Upper lobe of left lung (tissue), 6 donors: ENCODE data around the gene ARHGEF12. TPM values are rescaled to one million over a fixed set of nuclear protein-coding genes. Genes with fewer than 3 reads are reported as not detected.

ENCODE experiments used
- ATAC-seq, 2 donors: fragments of 200-7000 bp; cut with Tn5 transposase; one replicate each; pipeline ENCODE4 v1.9.1; 2022; ENCODE audit warnings: mild to moderate bottlenecking in 2 of 2, moderate library complexity in 2 of 2; ENCODE audit not compliant: low FRiP score in 2 of 2
- DNase-seq, 2 donors: peaks; one replicate each; pipeline ENCODE4 v3.0.0-alpha.2; 2019 to 2020
- H3K27ac ChIP-seq, 4 donors: fragments of 200-600 bp; sonication (generic); one replicate each; pipeline ENCODE4 v1.5.1; 2016 to 2019
- H3K27me3 ChIP-seq, 4 donors: fragments of 200-600 bp; sonication (generic); one replicate each; pipeline ENCODE4 v1.5.1; 2017 to 2019
- H3K36me3 ChIP-seq, 4 donors: fragments of 200-600 bp; sonication (generic); one replicate each; pipeline ENCODE4 v1.5.1; 2016 to 2019
- H3K4me1 ChIP-seq, 4 donors: fragments of 200-600 bp; sonication (generic); one replicate each; pipeline ENCODE4 v1.5.1; 2018 to 2019
- H3K4me3 ChIP-seq, 4 donors: fragments of 200-600 bp; sonication (generic); one replicate each; pipeline ENCODE4 v1.5.1; 2017 to 2019; ENCODE audit warnings: mild to moderate bottlenecking in 2 of 4, moderate library complexity in 1 of 4
- H3K9me3 ChIP-seq, 4 donors: fragments of 200-600 bp; sonication (generic); one replicate each; pipeline ENCODE4 v1.5.1; 2018 to 2019
- CTCF ChIP-seq, 6 experiments: fragments of 450-650 bp in 4 of 6; fragments of 200-600 bp in 2 of 6; sonication (generic) in 2 of 6; IDR thresholded peaks; one replicate each; pipeline ENCODE4 v1.5.1; 2016 to 2019; ENCODE audit warnings: antibody characterized with exemption in 6 of 6
- EP300 ChIP-seq, 4 donors: sonication (generic); formaldehyde crosslinking; IDR thresholded peaks; one replicate each; pipeline ENCODE4 v1.5.1; 2017; ENCODE audit warnings: antibody characterized with exemption in 4 of 4, control low read depth in 2 of 4
- POLR2A ChIP-seq, 4 donors: fragments of 450-650 bp; IDR thresholded peaks; one replicate each; pipeline ENCODE4 v1.5.1; 2016 to 2017; ENCODE audit warnings: antibody characterized with exemption in 4 of 4, mild to moderate bottlenecking in 2 of 4
- POLR2AphosphoS5 ChIP-seq, 2 donors: sonication (generic); formaldehyde crosslinking; IDR thresholded peaks; one replicate each; pipeline ENCODE4 v1.5.1; 2017; ENCODE audit warnings: antibody characterized with exemption in 2 of 2
- WGBS, 2 donors: methylation state at CpG; one replicate each; pipeline ENCODE4 v1.1.5; 2017 to 2018; 5-methylcytosine and 5-hydroxymethylcytosine counted together
- total RNA-seq, 6 donors: library from RNA; depleted of rRNA in 4 of 6; stranded (reverse); fragments of >200 nt in 4 of 6; gene quantifications; one replicate each; pipeline versions ENCODE4 v1.1.0 to v1.2.1, GENCODE V29; 2016 to 2021
- donor health status: DM: no; HTN: no; CAD: no; lungs with moderate emphysema.
- donor health status: DM: no; HTN: yes; CAD: no; lungs with severe emphysema.

ARHGEF12 gene
- total RNA-seq, 6 donors from 2014 or later = 90.1 to 170 (median 106) TPM

GRCh38 chr11:120516461-120517389 is 180.5 kb downstream of the ARHGEF12 start:
- no peaks in the 10 kb centered on the region for H3K9me3 ChIP-seq
- no peak overlapping the region for H3K4me3 ChIP-seq
- H3K36me3 ChIP-seq = no peaks in the 10 kb centered on the region
- WGBS, 2 donors = 36 to 43% methylated on average over 29 to 37 of the region's 39 CpGs
- peak overlapping the region; percentile 45 to 74 (median 62) for H3K27ac ChIP-seq
- ATAC-seq (no peak), DNase-seq (peak in 1 of 2 donors; percentile 83)
- peaks cover 5 to 20% (median 11%) of the 10 kb centered on the region in 4 donors for H3K4me1 ChIP-seq
- H3K27me3 ChIP-seq = peaks cover 0 to 8% (median 4%) of the 10 kb centered on the region in 4 donors
- TF ChIP-seq EP300 (IDR thresholded peaks at IDR 0.05) (no peak), POLR2A (IDR thresholded peaks at IDR 0.05) (no peak), POLR2AphosphoS5 (IDR thresholded peaks at IDR 0.05) (no peak), CTCF (IDR thresholded peaks at IDR 0.05) (no peak)

- Histone ChIP-seq H3K27ac (peak overlapping the region; percentile 45 to 74 (median 62)), H3K27me3 (peaks cover 0 to 1% (median under 1%) of the 10 kb centered on the region in 4 donors), H3K4me3 (no peak overlapping the region), H3K4me1 (peaks cover 0 to 14% (median 8%) of the 10 kb centered on the region in 4 donors), H3K36me3 (no peaks in the 10 kb centered on the region), H3K9me3 (no peaks in the 10 kb centered on the region)
- ATAC-seq (peak in 1 of 2 donors; percentile 49), DNase-seq (peak in 1 of 2 donors; percentile 58)
- TF ChIP-seq EP300 (IDR thresholded peaks at IDR 0.05) = no peak
- no peak for TF ChIP-seq POLR2A (IDR thresholded peaks at IDR 0.05)
- TF ChIP-seq POLR2AphosphoS5 (IDR thresholded peaks at IDR 0.05) = peak in 1 of 2 donors; percentile 28
- 26 to 33% methylated on average over 12 to 13 of the region's 13 CpGs for WGBS, 2 donors
These were observed 181.2 kb downstream of the ARHGEF12 start for GRCh38 chr11:120517390-120517761.

GRCh38 chr11:120517801-120518291 is 181.6 kb downstream of the ARHGEF12 start:
- 54 to 67% methylated on average over 7 of the region's 7 CpGs for WGBS, 2 donors
- Histone ChIP-seq H3K4me3 (no peak overlapping the region), H3K4me1 (peaks cover 0 to 11% (median 8%) of the 10 kb centered on the region in 4 donors), H3K27ac (peak overlapping the region; percentile 45 to 74 (median 62)), H3K9me3 (no peaks in the 10 kb centered on the region), H3K27me3 (no peaks in the 10 kb centered on the region), H3K36me3 (no peaks in the 10 kb centered on the region)
- TF ChIP-seq EP300 (IDR thresholded peaks at IDR 0.05) = no peak
- no peak for TF ChIP-seq CTCF (IDR thresholded peaks at IDR 0.05)
- TF ChIP-seq POLR2AphosphoS5 (IDR thresholded peaks at IDR 0.05) = peak; percentile 9 to 37
- TF ChIP-seq POLR2A (IDR thresholded peaks at IDR 0.05) = no peak
- DNase-seq (no peak), ATAC-seq (peak; percentile 6 to 25)

- H3K27ac ChIP-seq = peak overlapping the region; percentile 31 to 65 (median 52)
- 90% methylated on average over 7 of the region's 7 CpGs for WGBS, 2 donors
- no peak for ATAC-seq
These were observed 182.1 kb downstream of the ARHGEF12 start for GRCh38 chr11:120518356-120518755.

More at GRCh38 chr11:120518356-120518755, 182.1 kb downstream of the ARHGEF12 start:
- TF ChIP-seq POLR2A (IDR thresholded peaks at IDR 0.05) = no peak
- no peak for TF ChIP-seq EP300 (IDR thresholded peaks at IDR 0.05)
- TF ChIP-seq POLR2AphosphoS5 (IDR thresholded peaks at IDR 0.05) = no peak
- TF ChIP-seq CTCF (IDR thresholded peaks at IDR 0.05) = no peak
- Histone ChIP-seq H3K36me3 (no peaks in the 10 kb centered on the region), H3K27me3 (no peaks in the 10 kb centered on the region), H3K9me3 (no peaks in the 10 kb centered on the region), H3K4me3 (no peak overlapping the region), H3K4me1 (peaks cover 0 to 11% (median 8%) of the 10 kb centered on the region in 4 donors)
- DNase-seq = no peak
